HG02884 (cell line): ENCODE results near the gene TBC1D9B.
A peak's percentile ranks its signal among the peaks of the same experiment; 100 is the strongest.

Experiments used
- ATAC-seq: cut with Tn5 transposase; IDR thresholded peaks from one replicate; pipeline ENCODE4 v1.9.1; 2021; ENCODE audit warnings: mild to moderate bottlenecking, moderate library complexity; ENCODE audit not compliant: unreplicated experiment

TBC1D9B gene

GRCh38 chr5:179822059-179822432 is 85.7 kb downstream of the TBC1D9B start:
- no peak for ATAC-seq

GRCh38 chr5:179821298-179822058 is 86.2 kb downstream of the TBC1D9B start:
- peak; percentile 36 for ATAC-seq

- peak; percentile 42 for ATAC-seq
Observed at GRCh38 chr5:179820483-179821297, 87.0 kb downstream of the TBC1D9B start, which contains the start of gene SQSTM1. SQSTM1 (plus strand) TSS chr5:179820905; CDS start chr5:179820937, 32 bp downstream.

- no peak for ATAC-seq
Observed at GRCh38 chr5:179820127-179820482, 87.6 kb downstream of the TBC1D9B start.

GRCh38 chr5:179819296-179820126 is 88.2 kb downstream of the TBC1D9B start:
- no peak for ATAC-seq

GRCh38 chr5:179818746-179819295 is 88.9 kb downstream of the TBC1D9B start:
- ATAC-seq = peak; percentile 54

GRCh38 chr5:179817890-179818745 is 89.6 kb downstream of the TBC1D9B start:
- ATAC-seq = no peak

- no peak for ATAC-seq
Observed at GRCh38 chr5:179817470-179817840, 90.2 kb downstream of the TBC1D9B start.

- no peak for ATAC-seq
Observed at GRCh38 chr5:179816796-179817469, 90.8 kb downstream of the TBC1D9B start.

GRCh38 chr5:179816401-179816795 is 91.3 kb downstream of the TBC1D9B start:
- ATAC-seq = no peak

- ATAC-seq = no peak
Observed at GRCh38 chr5:179815491-179816249, 92.0 kb downstream of the TBC1D9B start.

GRCh38 chr5:179814090-179814489 is 93.6 kb downstream of the TBC1D9B start:
- no peak for ATAC-seq

GRCh38 chr5:179812997-179813607 is 94.6 kb downstream of the TBC1D9B start:
- no peak for ATAC-seq

GRCh38 chr5:179812135-179812825 is 95.4 kb downstream of the TBC1D9B start:
- ATAC-seq = no peak
